Activated effector memory CD4-positive, alpha-beta T cell treated with anti-CD3 and anti-CD28 coated beads, Interleukin-2, amount 50 U/mL, for 16 hours (primary cell): ENCODE data around the gene NAV2.

Experiments
- DNase-seq: peaks from one replicate; pipeline ENCODE4 v3.0.0-alpha.2; 2020

The NAV2 gene

DNA sequence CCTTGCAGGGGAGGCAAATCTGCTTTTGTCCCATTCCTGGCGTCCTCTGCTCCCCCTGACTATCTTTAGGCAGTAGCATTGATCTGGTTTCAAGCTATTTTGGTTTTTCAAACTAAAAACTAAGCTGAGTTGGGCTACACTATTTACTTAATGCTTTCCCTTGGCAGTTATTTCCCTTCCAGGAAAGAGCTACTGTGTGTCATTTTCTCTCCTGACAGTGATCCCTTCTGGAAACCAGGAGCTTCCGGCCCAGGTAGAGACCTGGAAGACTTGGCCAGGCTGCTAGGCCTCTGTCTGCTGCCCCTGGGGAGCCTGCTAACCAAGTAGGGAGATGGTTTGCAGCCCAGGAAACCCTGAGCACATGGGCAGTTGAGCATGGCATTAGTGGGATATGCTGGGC lies 35.0 kb downstream of the NAV2 start:
- DNase-seq = no peak

DNA sequence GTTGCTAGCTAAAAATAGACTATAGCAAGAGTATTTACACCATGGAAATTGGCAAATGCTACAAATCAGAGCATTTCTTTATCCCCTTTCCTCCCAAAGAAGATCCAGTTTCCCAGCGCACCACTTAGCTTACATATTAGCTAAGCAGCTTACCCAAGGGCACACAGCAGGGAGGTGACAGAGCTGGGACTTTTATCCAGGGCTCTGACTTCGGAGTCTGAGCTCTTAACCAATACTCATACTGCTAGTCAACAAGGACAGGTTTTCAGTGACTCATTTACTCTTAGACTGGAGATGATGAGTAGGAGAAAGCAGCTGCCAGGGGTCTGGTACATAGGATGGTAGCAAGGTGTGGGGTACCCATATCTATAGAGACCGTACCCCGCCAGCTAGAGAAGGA lies 38.4 kb downstream of the NAV2 start:
- no peak for DNase-seq

DNA sequence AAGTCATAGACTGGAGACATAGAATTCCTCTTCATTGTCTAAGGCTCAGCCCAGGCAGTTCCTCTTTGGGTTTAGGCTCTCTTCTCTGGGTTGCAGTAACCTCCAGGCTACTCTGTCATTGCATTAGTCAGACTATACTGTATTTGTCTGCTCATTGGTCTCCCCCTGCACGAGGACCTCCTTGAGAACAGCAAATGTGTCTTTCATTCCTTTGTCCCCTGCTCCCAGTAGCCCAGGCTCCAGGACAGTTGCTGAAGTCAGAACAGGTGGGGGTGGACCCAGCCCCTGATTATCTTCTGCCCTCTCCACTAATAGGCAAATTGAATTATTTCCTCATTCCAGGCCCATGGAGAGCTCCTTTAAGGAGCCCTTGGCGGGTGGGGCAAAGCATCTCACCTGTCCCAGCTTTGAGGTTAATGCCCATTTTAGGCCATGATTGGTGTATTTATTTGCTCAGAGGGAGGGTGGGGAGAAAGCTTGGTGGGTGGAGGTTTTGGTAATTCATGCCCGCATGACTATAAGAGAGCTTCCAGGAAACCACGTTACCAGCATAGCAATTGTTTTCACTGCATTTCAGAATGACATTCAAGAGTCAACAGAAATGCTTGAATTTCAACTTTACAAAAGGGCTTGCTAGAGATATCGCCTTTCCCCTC lies 40.9 kb downstream of the NAV2 start:
- DNase-seq = no peak

DNA sequence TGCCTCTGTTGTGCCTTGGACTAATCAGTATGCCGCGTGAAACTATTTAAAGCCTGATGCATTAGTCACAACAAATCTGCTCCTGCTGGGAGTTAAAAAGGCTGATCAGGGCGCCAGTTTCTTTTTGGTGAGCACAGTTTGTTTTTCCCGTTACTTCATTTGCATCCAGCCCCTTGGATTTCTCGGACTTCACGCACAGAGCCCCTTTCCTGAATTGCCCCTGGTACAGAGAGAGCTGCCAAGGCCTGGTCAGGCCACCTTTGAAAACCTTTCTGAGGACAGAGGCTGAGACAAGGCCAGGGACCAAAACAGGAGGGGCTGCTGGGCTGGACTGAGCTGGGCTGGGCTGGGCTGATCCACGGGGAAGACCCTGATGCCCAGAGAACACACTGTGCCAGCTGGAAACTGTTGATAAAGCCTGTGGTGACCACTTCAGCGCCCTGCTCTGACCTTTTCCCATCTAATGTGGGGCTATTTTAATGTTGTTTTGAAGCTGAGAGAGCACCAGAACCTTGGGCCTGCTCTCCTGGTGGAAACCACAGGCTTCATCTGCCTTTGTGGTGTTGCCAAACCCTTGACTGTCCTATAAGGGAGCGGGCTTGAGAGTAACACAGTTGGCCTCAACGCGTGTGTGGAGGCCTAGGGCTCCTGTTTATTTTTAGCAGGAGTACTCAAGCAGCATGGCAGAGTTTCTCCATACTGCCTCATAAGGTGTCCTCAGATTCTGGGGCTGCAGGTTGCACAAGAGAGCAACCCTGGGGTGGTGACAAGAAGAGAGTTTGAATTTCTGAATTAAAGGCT lies 44.2 kb downstream of the NAV2 start:
- no peak for DNase-seq

DNA sequence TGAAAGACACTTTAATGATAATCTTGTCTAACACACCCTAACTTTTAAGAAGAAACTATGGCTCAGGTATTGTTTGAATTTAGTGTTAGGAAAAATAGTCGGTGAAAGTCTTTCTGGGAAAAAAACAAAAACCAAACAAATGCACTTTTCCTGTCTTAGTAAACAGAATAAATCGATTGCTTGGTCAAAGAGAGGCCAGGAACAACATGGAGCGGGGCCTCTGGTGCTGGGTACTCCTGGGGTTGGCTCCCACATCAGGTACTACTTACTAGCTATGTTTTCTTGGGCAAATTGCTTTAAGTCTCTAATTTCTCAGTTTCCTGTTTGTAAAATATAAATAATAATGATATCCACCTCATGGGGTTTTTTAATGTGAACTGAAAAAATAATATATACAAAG lies 46.8 kb downstream of the NAV2 start:
- DNase-seq = no peak

DNA sequence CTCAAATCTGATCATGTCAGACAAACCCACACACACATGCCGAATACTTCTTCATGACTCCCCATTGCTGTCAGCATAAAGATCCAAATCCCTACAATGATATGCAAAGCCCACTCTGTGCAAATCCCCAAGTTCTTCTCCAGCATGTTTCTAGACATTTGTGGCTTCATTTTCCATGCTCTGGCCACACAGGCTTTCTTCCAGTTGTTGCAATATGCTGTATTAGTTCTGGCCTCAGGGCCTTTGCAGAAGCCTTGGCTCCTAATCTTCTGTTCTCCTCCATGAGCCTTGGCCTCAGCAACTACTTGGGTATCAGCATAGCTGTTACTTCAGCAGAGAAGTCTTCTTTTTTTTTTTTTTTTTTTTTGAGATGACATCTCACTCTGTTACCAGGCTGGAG lies 49.6 kb downstream of the NAV2 start:
- no peak for DNase-seq

DNA sequence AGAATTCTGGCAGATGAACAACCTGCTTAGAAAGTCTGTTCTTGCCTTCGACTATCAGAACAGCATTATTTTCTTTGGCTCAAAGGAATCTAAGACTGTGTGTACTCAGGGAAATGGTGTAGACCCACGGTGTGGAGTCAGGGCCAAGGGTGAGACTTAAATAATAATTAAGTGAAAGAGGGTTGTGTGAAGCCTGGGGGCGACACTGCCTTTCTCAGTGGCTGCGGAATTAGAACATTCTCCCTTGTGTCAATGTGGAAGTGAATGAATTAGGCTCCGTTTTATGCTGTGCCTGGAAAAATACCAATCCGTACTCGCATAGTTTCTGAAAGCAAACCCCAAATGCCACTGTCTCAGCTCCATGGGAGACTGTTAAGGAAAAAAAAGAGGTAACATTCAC lies 50.7 kb downstream of the NAV2 start:
- no peak for DNase-seq

DNA sequence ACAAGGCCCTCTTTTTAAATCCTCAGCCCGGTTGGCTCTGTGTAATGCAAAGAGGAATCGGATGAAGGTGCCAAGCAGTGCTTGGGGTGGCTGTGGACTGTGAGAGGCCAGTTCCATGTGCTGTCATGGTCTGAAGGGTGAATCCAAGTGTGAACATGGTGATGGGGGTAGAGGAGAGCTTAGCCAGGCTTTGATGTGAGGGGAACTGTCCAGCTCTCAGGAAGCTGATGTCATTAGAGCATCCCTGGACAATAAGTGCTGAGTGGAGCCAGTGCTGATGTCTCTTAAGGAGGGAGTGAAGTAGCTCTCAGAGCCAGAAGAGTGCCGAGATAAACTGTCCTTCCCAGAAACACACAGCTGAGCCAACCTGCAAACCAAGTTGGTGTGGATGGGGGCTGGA lies 53.6 kb downstream of the NAV2 start:
- DNase-seq = no peak

DNA sequence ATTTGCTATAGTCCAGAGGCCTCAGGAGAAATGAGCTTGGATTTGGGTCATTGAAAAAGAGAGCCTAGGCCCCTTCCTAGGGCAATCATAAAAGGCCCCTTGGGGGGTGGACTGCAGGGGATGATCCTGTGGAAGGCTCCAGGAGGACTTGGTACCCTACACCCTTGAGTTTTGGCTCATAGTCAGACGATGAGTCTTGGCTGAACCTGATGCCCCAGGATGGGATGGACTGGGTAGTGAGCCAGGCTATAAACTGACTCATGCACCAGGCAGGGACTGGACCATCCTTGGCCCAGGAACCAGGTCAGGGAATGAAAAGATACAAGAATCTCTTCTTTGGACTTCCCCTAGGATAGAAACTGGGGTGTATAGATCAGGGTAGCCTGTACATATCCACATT lies 54.2 kb downstream of the NAV2 start:
- no peak for DNase-seq

DNA sequence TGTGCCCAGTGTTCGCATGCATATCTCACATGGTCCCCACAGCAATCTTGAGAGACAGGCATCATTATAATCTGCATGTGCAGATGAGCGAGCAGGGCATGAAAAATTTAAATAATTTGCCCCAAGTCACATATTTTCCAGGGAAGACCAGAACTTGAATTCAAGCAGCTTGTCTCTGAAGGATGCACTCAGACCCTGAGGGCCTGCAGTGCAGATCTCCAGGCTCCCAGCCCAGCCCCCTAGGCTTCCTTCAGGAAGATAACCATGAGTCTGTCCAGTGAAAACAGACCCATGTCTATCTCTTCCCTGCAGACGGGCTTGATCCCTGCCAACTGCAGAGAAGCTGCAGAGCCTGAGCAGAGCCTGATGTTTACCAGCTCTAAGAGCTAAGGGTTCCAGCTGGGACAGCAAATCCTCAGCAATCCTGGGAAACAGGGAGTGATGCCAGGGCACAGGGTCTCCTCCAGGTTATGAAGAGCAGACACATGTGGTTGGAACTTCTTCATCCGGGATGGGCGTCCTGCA lies 55.1 kb downstream of the NAV2 start:
- DNase-seq = no peak

DNA sequence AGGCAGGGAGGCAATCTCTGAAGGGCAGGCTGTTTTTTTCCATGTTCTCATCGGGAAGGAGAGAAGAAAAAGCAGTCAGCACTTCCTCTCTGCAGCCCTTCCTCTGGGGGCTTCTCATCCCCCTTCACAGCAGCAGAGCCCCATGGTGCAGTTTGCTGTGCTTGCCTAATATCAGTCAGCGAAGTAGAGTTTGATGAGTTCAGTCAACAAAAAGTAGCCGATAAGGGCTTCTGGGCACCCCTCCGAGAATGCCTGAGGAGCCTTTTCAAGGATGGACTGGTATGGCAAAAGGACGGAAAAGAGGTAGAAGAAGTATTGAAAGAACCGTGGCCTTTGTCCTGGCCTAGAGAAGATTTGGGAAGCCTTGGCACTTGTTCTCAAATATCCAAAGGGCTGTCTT lies 55.6 kb downstream of the NAV2 start:
- DNase-seq = no peak

DNA sequence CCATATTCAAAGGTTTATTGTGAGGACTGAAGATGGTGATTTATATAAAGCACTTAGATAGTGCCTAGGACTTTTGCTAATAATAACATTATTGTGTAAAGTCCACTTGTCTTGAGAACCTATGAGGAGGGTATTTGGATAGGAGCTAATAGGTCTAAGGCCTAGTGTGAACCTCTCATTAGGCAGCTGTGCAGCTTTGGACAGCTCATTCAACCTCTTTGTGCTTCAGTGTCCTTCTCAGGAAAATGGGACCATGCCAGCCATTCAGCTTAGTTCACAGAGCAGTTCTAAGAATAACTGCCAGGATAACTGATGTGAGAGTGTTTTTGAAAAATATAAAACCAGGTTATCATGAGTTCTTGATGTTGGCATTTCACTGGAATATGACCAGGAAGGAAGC lies 56.2 kb downstream of the NAV2 start:
- DNase-seq = no peak

DNA sequence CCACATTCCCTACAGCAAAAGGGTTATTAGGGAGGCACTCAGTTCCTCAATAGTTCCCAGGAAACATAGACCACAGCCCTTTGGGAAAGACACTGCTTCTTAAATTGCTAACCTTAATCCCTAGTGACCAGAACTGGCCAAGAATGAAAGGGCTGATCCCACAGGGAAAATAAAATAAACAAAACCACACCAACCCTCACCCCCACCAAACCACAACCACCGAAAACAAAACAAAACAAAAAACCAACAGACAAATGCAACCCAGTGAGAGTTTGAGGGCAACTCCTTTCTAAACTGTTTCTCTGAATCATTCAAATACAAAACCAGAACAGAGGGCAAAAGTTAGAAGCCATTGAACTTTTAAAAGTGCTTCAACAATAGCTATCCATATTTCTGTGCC lies 57.2 kb downstream of the NAV2 start:
- no peak for DNase-seq

DNA sequence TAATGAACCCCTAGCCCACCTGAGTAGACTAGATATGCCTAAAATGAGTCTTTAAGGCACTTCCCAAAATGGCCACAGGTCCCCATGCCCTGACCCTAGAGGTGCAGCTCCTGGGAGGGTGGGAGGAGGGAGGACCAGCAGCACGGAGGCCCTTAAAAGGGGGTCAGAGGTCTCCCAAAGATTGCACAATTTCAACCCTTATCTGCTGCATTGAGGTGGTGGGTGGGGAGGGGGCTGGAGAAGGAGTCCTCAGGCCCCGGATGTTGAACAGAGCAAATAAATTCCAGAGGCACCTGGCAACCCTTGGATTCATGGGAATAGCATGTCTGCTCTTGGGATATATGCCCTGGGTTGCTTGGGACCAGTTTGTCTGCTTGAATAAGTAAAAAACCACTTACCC lies 57.6 kb downstream of the NAV2 start:
- no peak for DNase-seq

DNA sequence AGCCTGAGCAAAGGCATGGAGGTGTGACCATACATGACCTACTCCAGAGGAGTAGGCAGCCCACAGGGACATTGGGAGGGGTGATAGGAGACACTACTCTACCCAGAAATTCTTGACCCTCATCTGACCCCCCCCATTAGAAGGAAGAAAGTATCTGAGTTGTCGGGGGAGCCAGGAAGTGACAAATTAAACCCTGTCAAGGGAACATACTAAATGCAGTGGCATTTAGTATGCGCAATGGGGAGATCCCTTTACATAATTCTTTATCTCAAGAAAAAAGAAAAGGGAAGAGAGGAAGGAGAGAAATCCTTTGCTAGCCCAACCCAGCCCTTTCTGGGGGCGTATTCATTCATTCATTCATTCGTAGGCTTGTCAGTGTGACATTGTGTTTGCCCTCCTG lies 58.8 kb downstream of the NAV2 start:
- DNase-seq = no peak

DNA sequence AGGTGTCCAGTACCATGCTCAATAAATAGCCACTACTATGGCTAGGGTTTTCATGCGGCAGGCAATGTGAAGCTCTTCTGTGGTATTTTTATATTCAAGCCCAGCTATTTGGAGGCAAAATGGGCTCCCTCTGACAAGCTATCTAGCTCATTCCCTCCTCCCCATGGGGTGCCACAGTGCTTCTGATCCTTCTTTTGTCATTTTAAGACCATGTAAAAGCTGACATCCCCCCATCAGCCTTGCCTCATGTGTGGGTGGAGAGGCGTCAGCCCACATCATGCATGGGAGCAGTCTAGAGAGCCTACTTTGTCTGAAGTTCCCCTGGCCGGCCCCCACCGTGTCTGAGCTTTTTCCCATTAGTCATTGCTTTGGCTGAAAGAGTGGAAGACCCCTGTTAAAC lies 59.8 kb downstream of the NAV2 start:
- DNase-seq = no peak

DNA sequence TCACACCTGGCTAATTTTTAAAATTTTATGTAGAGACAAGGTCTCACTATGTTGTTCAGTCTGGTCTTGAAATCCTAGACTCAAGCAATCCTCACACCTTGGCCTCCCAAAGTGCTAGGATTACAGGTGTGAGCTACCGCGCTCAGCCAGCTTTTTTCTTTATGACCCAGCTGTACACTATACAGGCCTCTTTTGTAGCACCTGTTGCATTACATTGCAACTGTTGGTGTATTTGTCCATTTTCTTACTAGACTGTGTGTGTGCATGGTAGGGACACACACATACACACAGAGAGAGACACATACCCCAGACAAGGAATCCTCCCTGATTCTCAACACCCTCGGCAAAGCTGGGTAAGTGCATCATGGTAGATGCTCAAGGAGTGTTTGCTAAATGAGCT lies 61.7 kb downstream of the NAV2 start:
- no peak for DNase-seq

DNA sequence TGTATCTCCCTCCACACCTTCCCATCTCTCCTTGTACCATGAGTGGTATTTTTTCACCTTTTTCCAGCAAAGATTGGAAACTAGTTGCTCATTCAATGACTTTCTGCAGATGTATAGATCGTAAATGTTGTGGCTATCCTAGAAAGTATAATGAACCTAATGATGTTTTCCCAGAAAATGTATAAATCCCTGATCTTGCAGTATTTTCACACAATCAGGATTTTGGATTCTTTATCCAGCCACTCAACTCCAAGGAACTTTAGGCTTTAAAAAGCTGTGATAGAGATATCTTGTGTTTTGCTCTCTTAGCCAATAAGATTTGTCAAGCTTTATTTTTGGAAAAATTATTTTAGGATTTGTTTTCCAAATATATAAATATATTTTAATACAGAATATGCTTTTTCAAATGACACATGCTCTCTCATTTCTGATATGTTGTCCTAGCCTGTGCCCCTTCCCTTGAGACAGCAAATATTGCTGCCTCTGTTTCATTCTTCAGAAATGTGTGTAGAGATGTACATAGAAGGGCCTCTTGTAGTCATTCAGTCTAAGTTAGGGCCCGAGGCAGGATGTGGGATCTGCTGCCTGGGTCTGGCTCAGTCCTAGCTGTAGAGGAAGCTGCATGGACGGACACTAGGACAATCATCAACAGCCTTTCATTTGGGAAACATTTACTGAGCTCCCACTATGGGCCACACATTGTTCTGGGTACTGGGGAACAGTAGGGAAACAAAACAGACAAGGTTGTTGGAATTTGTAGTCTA lies 62.4 kb downstream of the NAV2 start:
- no peak for DNase-seq

DNA sequence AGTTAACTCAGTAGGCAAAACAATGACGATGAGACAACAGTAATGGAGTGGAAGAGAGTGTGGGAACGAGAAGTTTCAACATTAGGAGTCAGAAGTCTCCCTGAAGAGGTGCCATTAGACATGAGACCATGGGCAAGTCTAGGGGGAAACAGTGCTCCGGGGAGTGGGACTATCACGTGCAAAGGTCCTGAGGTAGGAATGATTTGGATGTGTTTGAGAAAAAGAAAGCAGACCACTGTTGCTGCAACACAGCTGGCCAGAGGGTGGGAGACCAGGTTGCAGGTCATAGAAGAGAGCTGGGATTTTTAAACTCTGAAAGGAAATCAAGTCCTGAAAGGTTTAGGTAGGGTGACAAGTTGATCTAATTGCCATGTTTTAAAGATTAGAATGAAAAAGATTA lies 63.0 kb downstream of the NAV2 start:
- no peak for DNase-seq

DNA sequence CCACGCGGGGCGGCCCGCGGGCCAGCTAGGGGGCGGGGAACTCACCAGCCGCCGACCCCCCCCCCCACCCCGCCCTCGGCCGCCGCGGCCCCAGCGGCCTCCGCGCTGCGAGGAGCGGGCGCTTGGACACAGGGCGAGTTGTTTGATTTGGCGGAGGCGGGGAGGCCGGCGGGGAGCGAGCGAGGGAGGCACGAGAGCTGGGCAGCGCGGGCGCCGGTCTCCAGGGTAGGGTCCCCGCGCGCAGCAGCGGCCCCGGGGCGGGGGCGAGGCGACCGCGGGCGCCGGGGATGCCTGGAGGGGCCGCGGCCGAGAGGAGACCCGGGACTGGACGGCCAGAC lies 64.4 kb downstream of the NAV2 start:
- no peak for DNase-seq

DNA sequence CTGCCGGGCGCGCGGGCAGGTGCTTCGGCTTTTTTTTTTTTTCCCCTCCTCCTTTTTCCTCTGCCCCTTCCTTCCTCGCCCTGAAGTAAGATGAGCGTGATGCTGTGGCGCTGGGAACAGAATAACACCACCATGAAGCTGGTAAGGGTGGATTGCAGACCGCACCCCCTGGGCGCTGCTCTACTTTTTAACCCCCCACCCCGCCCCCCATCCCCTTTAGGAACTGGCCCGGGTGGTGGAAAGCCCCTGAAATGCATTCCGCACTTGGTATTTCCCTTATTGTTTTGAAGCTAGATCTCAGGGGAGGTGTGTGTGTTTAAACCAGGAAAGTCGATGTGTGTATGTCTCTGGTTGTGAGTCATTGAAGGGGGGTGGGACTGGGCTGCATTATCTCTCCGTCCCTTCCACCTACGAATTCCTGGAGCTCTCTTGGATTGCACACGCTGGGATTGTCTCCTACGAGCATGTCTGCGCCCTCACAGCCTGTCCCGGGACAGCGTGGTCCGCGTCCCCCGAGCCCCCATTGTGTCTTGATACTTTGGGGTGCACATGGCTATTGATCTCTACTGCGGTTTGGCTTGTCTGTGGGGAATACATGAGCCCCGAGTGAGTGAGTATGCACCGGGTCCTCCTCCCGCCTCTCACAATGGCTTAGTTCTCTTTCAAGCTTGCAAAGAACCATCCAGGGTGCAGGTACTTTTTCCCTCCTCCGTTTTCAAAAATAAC lies 64.9 kb downstream of the NAV2 start:
- DNase-seq = no peak

DNA sequence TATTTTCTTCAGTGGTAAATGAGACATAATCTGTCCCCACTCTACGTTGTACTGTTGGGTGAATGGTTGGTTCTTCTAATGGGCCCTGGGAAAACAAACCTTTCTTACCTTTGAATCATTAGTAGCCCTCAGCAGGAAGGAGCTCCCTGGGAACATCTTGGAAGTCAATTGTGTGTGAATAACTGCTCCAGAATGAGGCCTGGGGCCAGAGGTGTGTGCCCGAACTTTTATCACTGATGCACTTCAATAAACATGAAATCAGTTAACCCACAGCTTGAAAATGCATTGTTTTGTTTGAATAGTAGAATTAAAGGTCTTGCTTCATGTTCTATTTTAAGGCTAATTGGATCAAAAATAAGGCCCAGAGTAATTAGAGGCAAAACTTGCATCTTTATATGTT lies 67.1 kb downstream of the NAV2 start:
- DNase-seq = no peak

DNA sequence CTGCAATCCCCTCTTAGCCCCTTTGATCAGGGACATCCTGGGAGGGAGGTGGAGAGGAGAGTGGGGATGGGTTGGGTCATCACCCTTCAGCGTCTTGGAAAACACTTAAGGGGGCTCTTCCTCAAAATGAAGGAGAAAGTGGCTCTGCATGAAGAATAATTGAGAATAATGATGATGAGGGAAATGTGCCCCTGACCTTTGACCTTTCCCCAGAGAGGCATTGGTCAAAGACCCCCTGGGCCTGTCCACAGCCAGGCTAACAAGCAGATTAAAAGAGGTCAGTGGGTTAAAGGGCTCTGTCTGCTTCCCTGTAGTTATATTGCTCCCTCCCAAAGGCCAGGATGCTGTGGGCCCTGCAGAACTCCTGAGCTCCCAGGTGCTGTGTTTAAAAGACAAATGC lies 68.7 kb downstream of the NAV2 start:
- DNase-seq = no peak
